ENCODE measurements around the gene TPST2. TPM values are rescaled to one million over a fixed set of nuclear protein-coding genes. Genes with fewer than 3 reads are reported as not detected.

The TPST2 gene
- total RNA-seq, 1 experiment from 2014 or later, result 11.8 TPM

DNA sequence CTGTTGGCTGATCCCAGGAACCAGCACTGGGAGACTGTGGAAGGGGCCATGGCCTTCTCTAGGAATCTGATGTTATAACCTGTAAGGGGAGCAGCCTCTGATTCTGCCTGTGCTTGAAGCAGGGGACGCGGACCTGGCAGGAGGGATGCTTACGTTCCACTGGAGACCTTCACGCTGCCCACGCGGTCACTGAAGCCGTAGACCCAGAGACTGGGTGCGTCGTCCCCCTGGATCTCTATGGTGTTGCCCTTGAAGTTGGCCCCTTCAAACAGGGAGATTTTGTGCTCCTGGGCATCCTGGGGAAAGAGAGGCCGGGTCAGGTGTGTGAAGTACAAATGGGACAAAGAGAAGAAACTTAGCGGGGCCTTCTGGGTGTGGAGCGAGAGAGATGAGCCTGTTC lies 11.8 kb upstream of the TPST2 start:
- no peak overlapping the region for H2AFZ ChIP-seq (ENCODE audit: low read depth, low read length, poor library complexity, severe bottlenecking)
- no peak for TF ChIP-seq SP1 (IDR thresholded peaks at IDR 0.05; ENCODE audit: low read depth)
- TF ChIP-seq POLR2A (IDR thresholded peaks at IDR 0.05; ENCODE audit: borderline replicate concordance, extremely low read depth, insufficient read depth, insufficient read length), result no peak
- TF ChIP-seq EZH2 (IDR thresholded peaks at IDR 0.05), result no peak
- no peak for TF ChIP-seq CBX3 (IDR thresholded peaks at IDR 0.05; ENCODE audit: low read depth)
- no peak for TF ChIP-seq ELF1 (IDR thresholded peaks at IDR 0.05; ENCODE audit: borderline replicate concordance, low read depth)
- TF ChIP-seq, protein P1, sequence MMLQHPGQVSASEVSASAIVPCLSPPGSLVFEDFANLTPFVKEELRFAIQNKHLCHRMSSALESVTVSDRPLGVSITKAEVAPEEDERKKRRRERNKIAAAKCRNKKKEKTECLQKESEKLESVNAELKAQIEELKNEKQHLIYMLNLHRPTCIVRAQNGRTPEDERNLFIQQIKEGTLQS (IDR thresholded peaks at IDR 0.05), result no peak
- no peak for TF ChIP-seq POLR2AphosphoS5 (IDR thresholded peaks at IDR 0.05; ENCODE audit: low read depth, low read length)
- no peak for TF ChIP-seq EGR1 (IDR thresholded peaks at IDR 0.05; ENCODE audit: low read depth)
- TF ChIP-seq FOSL1 (IDR thresholded peaks at IDR 0.05; ENCODE audit: low read depth), result no peak
- TF ChIP-seq ZBTB33 (IDR thresholded peaks at IDR 0.05; ENCODE audit: extremely low read depth, insufficient replicate concordance, low read length), result no peak
- no peak for TF ChIP-seq SRF (IDR thresholded peaks at IDR 0.05; ENCODE audit: low read depth)
- TF ChIP-seq, protein P2, sequence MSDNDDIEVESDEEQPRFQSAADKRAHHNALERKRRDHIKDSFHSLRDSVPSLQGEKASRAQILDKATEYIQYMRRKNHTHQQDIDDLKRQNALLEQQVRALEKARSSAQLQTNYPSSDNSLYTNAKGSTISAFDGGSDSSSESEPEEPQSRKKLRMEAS (IDR thresholded peaks at IDR 0.05), result no peak
- no peak for TF ChIP-seq EZH2phosphoT487 (IDR thresholded peaks at IDR 0.05; ENCODE audit: borderline replicate concordance)
- no peak for TF ChIP-seq TCF7L2 (IDR thresholded peaks at IDR 0.05; ENCODE audit: borderline replicate concordance, extremely low read depth, insufficient read depth, insufficient read length)
- no peak for TF ChIP-seq RAD21 (IDR thresholded peaks at IDR 0.05; ENCODE audit: low read depth)
- no peak for TF ChIP-seq REST (IDR thresholded peaks at IDR 0.05; ENCODE audit: low read depth)
- TF ChIP-seq, protein P3, sequence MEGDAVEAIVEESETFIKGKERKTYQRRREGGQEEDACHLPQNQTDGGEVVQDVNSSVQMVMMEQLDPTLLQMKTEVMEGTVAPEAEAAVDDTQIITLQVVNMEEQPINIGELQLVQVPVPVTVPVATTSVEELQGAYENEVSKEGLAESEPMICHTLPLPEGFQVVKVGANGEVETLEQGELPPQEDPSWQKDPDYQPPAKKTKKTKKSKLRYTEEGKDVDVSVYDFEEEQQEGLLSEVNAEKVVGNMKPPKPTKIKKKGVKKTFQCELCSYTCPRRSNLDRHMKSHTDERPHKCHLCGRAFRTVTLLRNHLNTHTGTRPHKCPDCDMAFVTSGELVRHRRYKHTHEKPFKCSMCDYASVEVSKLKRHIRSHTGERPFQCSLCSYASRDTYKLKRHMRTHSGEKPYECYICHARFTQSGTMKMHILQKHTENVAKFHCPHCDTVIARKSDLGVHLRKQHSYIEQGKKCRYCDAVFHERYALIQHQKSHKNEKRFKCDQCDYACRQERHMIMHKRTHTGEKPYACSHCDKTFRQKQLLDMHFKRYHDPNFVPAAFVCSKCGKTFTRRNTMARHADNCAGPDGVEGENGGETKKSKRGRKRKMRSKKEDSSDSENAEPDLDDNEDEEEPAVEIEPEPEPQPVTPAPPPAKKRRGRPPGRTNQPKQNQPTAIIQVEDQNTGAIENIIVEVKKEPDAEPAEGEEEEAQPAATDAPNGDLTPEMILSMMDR (IDR thresholded peaks at IDR 0.05 in 2 of 3, conservative IDR thresholded peaks at IDR 0.05 in 1 of 3; ENCODE audit: borderline replicate concordance in 1 of 3, insufficient read depth in 1 of 3, low read depth in 2 of 3, low read length in 2 of 3), result no peak
- no peak for TF ChIP-seq YY1 (IDR thresholded peaks at IDR 0.05; ENCODE audit: extremely low read depth, insufficient replicate concordance, low read depth, low read length)
- H3K9ac ChIP-seq (ENCODE audit: low read length), result no peak overlapping the region
- ChIA-PET POLR2A (no interaction called here), CTCF (no interaction called here), RAD21 (ENCODE audit: low non-redundant PET in 1 of 2, low total read pairs in 2 of 2, uncharacterized antibody in 2 of 2, unreplicated experiment in 2 of 2) (no interaction called here)
- H3K4me1 ChIP-seq (ENCODE audit: control insufficient read depth in 1 of 2, insufficient read depth in 2 of 2, low read length in 2 of 2), result no peaks in the 10 kb centered on the region
- no peak for ATAC-seq
- no peak overlapping the region for H3K4me2 ChIP-seq (ENCODE audit: low read length)
- H3K9me3 ChIP-seq (ENCODE audit: control insufficient read depth in 1 of 2, insufficient read depth in 1 of 2, low read depth in 1 of 2, low read length in 2 of 2), result no peaks in the 10 kb centered on the region
- no peaks in the 10 kb centered on the region for H3K79me2 ChIP-seq (ENCODE audit: insufficient read depth, low read length)
- no peak overlapping the region for H3K4me3 ChIP-seq (replicated peaks in 1 of 2; ENCODE audit: low read depth in 1 of 2, low read length in 2 of 2)
- no peak overlapping the region for H3K27ac ChIP-seq (ENCODE audit: low read depth, low read length)
- no peaks in the 10 kb centered on the region for H3K9me2 ChIP-seq (ENCODE audit: insufficient read depth)
- DNase-seq (ENCODE audit: low read depth, low spot score), result no peak
- intact Hi-C loops (cut with micrococcal nuclease), result no loop called here
- BruUV-seq (replicated peaks), result no TSS peak
- no peaks in the 10 kb centered on the region for H4K20me1 ChIP-seq (ENCODE audit: insufficient read depth)
- peaks cover 7% of the 10 kb centered on the region for H3K27me3 ChIP-seq (ENCODE audit: insufficient read depth, low read length)
- H3K36me3 ChIP-seq (ENCODE audit: control insufficient read depth in 1 of 2, insufficient read depth in 2 of 2, low read length in 2 of 2), result no peaks in the 10 kb centered on the region

All from HCT116 (cell line).